ENCODE measurements around the gene TRIO.

The TRIO gene

DNA sequence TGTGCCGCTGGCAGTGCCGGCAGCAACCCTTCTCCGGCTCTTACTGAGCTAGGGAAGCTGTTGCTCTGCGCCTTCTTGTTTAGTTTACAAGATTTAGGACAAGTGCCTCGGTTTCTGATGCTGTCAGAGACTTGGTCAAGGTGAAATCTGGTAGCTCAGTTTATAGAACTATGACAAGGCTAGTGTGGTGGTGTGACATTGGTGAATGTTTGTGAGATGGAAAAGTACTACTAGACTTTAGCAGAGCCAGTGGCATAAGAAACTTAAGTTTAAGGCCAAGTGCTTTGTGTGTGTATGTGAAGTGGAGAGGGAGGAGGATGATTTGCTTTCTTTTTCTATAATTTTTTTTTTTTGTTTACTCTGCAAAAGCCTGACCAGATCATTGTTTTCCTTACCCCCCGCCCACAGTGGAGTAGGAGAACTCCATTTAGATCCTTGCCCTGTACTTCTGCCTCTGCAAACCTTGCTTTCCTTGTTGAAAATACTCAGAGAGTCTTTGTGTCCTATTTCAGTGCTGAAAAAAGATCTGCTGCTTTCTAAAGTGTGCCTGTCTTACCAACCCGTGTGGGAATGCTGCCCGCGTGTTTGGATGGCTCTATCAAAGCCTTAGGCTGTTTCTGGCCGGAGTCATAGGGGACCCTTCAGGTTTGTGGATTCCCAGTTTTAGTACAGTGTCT is 75.9 kb downstream of the TRIO start:
- Histone ChIP-seq H3K4me3 (ENCODE audit: low read depth, low read length) (no peak overlapping the region), H3K36me3 (replicated peaks) (peaks cover 16% of the 10 kb centered on the region), H3K27ac (peak overlapping the region; percentile 26), H3K27me3 (replicated peaks) (no peaks in the 10 kb centered on the region)
- DNase-seq, result no peak
- TF ChIP-seq, protein P1, sequence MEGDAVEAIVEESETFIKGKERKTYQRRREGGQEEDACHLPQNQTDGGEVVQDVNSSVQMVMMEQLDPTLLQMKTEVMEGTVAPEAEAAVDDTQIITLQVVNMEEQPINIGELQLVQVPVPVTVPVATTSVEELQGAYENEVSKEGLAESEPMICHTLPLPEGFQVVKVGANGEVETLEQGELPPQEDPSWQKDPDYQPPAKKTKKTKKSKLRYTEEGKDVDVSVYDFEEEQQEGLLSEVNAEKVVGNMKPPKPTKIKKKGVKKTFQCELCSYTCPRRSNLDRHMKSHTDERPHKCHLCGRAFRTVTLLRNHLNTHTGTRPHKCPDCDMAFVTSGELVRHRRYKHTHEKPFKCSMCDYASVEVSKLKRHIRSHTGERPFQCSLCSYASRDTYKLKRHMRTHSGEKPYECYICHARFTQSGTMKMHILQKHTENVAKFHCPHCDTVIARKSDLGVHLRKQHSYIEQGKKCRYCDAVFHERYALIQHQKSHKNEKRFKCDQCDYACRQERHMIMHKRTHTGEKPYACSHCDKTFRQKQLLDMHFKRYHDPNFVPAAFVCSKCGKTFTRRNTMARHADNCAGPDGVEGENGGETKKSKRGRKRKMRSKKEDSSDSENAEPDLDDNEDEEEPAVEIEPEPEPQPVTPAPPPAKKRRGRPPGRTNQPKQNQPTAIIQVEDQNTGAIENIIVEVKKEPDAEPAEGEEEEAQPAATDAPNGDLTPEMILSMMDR (IDR thresholded peaks at IDR 0.05; ENCODE audit: low read depth, low read length, missing control alignments), result no peak
- in situ Hi-C loops (cut with HindIII; ENCODE audit: low pct_ligation_motif_present, low sequenced_read_pairs), result no loop called here

DNA sequence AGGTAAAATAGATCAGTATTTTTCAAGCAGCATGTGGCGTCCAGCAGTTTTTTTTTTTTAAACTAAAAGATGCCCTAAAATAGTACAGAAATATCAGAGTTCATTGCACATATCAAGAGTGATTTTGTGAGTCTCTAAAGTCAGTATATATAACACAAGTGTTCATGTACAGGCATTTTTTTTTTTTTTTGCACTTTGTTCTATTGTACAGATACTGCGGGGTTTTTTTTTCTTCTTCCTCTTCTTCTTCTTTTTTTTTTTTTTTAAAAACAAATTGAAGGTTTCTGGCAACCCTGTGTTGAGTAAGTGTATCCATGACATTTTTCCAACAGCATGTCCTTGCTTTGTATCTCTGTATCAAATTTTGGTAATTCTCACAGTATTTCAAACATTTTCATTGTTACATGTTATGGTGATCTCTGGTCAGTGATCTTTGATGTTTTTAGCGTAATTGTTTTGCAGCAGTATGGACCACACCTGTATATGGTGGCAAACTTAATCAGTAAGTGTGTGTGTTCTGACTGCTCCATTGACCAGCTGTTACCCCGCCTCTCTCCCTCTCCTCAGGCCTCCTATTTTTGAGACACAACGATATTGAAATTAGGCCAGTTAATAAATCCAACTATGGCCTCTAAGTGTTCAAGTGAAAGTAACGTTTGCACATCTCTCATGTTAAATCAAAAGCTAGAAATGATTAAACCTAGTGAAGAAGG is 76.8 kb downstream of the TRIO start:
- Histone ChIP-seq H3K4me3 (ENCODE audit: low read depth, low read length) (no peak overlapping the region), H3K27ac (no peak overlapping the region), H3K27me3 (replicated peaks) (no peaks in the 10 kb centered on the region), H3K36me3 (replicated peaks) (peaks cover 10% of the 10 kb centered on the region)
- in situ Hi-C loops (cut with HindIII; ENCODE audit: low pct_ligation_motif_present, low sequenced_read_pairs), result no loop called here
- TF ChIP-seq, protein P1 (IDR thresholded peaks at IDR 0.05; ENCODE audit: low read depth, low read length, missing control alignments), result no peak
- no peak for DNase-seq

DNA sequence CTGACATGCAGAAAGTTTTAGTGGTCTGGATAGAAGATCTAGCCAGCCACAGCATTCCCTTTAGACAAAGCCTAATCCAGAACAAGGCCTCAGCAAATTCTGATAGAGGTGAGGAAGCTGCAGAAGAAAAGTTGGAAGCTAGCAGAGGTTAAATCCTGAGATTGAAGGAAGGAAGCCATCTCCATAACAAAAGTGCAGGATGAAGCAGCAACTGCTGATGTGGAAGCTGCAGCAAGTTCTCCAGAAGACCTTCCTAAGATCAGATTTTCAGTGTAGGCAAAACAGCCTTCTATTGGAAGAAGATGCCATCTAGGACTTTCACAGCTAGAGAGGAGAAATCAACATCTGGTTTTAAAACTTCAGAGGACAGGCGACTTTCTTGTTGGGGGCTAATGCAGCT is 77.5 kb downstream of the TRIO start:
- no peak overlapping the region for H3K4me3 ChIP-seq (ENCODE audit: low read depth, low read length)
- H3K36me3 ChIP-seq (replicated peaks), result peaks cover 10% of the 10 kb centered on the region
- in situ Hi-C loops (cut with HindIII; ENCODE audit: low pct_ligation_motif_present, low sequenced_read_pairs), result no loop called here
- H3K27ac ChIP-seq, result no peak overlapping the region
- no peaks in the 10 kb centered on the region for H3K27me3 ChIP-seq (replicated peaks)
- DNase-seq, result no peak
- TF ChIP-seq, protein P1 (IDR thresholded peaks at IDR 0.05; ENCODE audit: low read depth, low read length, missing control alignments), result no peak

DNA sequence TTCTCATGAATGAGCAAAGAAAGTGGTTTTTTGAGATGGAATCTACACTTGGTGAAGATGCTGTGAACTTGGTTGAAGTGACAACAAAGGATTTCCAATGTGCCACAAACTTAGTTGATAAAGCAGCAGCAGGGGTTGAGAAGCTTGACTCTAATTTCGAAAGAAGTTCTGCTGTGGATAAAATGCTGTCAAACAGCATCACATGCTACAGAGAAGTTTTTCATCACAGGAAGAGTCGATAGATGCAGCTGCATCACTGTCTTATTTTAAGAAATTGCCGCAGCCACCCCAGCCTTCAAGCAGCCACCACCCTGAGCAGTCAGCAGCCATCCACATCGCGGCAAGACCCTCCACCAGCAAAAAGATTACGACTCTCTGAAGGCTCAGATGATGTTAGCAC is 78.6 kb downstream of the TRIO start:
- Histone ChIP-seq H3K27me3 (replicated peaks) (no peaks in the 10 kb centered on the region), H3K4me3 (ENCODE audit: low read depth, low read length) (no peak overlapping the region), H3K36me3 (replicated peaks) (peaks cover 10% of the 10 kb centered on the region), H3K27ac (no peak overlapping the region)
- in situ Hi-C loops (cut with HindIII; ENCODE audit: low pct_ligation_motif_present, low sequenced_read_pairs), result no loop called here
- TF ChIP-seq, protein P1 (IDR thresholded peaks at IDR 0.05; ENCODE audit: low read depth, low read length, missing control alignments), result no peak
- DNase-seq, result no peak

DNA sequence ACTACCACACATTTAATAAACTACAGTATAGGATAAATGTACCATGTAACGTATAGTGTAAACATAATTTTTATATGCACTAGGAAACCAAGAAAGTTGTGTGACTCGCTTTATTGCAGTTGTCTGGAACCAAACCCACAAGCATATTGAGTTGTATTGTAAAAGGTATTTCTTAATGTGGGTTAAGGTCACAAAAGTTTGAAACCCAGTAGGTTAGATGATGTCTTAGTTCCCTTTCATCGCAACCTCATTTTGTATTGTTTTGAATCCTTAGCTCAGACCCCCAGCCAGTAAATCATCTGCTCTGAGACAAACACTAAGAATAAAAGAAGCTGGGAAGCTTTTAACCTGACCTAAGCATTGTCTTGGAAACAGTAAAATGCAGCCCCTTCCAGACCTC is 79.1 kb downstream of the TRIO start:
- TF ChIP-seq, protein P1 (IDR thresholded peaks at IDR 0.05; ENCODE audit: low read depth, low read length, missing control alignments), result no peak
- H3K27ac ChIP-seq, result no peak overlapping the region
- in situ Hi-C loops (cut with HindIII; ENCODE audit: low pct_ligation_motif_present, low sequenced_read_pairs), result no loop called here
- no peaks in the 10 kb centered on the region for H3K27me3 ChIP-seq (replicated peaks)
- H3K4me3 ChIP-seq (ENCODE audit: low read depth, low read length), result no peak overlapping the region
- H3K36me3 ChIP-seq (replicated peaks), result peaks cover 14% of the 10 kb centered on the region
- DNase-seq, result no peak
